ENCODE data around the gene OLFML2A. TPM values are rescaled to one million over a fixed set of nuclear protein-coding genes. Genes with fewer than 3 reads are reported as not detected.

The OLFML2A gene
- total RNA-seq, 1 donor = 4.3 TPM

DNA sequence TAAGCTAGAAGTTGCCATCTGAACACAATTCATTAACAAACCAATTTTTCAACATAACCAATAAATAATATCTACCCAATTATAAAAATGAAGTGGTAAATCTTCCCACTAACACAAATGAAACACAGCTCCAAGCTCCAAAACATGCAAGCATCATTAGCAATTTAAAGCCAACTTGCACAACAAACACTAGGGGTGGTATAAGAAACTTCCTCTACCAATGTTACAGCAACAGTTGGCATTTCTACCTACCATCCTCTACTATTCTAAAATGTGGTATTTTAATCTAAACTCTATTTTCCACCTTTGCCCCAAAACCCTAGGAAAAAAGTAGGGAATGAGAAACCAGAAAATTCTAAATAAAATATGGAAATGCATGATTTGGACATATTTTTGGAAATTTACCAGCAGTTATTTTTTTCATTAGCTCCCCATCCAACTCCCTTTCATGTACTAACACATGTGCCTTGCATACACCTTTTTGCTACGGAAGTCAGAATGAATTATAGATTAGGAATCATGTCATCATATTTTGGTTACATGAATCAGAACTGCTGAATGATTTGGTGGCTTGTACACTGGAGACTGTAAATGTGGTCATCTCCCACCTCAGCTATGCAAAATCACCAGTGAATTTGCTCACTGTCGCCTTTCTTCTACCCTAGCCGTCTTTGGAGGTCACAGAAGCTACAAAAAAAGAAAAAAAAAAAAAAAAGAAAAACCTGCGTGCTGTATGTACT, 9.9 kb upstream of the OLFML2A start:
- no peak overlapping the region for H3K4me3 ChIP-seq (ENCODE audit: low read depth, low read length)
- TF ChIP-seq, protein P1, sequence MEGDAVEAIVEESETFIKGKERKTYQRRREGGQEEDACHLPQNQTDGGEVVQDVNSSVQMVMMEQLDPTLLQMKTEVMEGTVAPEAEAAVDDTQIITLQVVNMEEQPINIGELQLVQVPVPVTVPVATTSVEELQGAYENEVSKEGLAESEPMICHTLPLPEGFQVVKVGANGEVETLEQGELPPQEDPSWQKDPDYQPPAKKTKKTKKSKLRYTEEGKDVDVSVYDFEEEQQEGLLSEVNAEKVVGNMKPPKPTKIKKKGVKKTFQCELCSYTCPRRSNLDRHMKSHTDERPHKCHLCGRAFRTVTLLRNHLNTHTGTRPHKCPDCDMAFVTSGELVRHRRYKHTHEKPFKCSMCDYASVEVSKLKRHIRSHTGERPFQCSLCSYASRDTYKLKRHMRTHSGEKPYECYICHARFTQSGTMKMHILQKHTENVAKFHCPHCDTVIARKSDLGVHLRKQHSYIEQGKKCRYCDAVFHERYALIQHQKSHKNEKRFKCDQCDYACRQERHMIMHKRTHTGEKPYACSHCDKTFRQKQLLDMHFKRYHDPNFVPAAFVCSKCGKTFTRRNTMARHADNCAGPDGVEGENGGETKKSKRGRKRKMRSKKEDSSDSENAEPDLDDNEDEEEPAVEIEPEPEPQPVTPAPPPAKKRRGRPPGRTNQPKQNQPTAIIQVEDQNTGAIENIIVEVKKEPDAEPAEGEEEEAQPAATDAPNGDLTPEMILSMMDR (IDR thresholded peaks at IDR 0.05; ENCODE audit: insufficient read depth, low read depth, low read length) = peak; percentile 9

DNA sequence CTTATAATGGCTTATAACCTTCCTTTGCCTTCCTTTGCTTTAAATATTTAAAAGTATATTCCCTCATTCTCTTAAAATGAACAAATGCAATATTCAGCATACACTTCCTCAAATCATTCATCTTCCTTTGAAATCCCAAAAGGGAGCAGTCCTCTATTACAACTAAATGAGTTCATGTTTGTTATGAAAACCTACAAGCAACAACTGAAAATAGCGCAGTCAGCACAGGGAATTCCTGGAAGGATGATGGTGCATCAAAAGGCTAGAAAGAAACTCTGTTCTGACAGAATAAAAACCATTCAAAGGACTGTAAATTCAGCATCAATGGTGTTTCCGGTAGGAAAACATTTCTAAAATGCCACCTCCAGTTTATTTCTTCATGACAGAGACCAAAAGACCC, 9.1 kb upstream of the OLFML2A start:
- no peak overlapping the region for H3K4me3 ChIP-seq (ENCODE audit: low read depth, low read length)
- TF ChIP-seq, protein P1 (IDR thresholded peaks at IDR 0.05; ENCODE audit: insufficient read depth, low read depth, low read length) = no peak
- DNase-seq (ENCODE audit: low read depth) = no peak

More for the DNA sequence above, 9.9 kb upstream of the OLFML2A start:
- no peak for DNase-seq (ENCODE audit: low read depth)

DNA sequence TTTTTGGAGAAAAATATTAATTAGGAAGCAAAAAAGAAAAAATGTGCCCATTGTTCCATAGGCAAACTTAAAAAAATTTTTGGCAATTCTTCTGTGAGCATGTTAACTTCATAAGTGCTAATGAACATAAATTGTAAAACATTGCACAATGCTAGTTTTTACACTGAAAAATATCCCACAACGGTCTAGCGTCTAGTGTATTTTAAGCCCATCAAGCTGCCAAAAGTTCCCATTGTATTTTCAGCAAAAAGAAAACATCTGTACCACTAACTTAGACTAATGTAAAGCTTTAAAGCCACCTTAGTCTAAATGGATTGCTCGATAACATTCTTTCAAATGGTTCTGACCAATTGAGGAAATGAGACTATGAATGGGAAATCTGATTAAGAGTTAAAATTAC, 8.6 kb upstream of the OLFML2A start:
- no peak overlapping the region for H3K4me3 ChIP-seq (ENCODE audit: low read depth, low read length)
- no peak for DNase-seq (ENCODE audit: low read depth)
- TF ChIP-seq, protein P1 (IDR thresholded peaks at IDR 0.05; ENCODE audit: insufficient read depth, low read depth, low read length) = no peak

DNA sequence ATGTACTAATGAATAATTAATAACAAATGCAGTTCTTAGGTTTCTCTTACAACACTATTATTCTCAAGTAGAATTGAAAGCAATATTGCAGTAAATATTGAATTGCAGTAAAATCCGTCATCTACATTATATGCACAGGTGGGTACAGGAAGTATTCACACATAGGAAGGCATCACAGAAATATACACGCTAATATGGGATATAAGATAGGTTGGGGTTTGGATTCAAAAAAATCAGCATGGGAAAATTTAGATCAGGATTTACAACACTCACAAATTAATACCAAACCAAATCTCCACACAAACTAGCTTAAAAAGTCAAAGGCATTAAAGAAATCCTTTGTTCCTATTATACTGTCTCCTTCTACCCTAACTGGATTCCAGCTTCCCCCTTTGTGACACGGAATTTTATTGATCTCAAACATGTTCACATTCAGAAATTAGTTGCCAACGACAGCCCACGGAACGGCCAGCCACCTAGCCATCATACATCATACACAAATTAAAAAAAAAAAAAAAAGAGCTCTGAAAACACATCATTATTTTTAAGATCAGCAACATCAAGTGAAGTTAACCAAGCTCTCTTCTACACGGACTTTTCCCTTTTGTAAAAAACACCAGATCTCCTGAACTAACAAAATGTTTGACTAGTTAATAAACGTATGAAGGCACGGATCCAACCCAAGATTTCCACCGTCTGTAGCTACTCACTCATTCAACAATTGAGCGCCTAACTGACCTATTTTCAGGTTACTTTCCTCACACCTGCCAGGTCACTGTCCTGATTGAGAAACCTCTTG, 8.0 kb upstream of the OLFML2A start:
- peak; percentile 36 for DNase-seq (ENCODE audit: low read depth)
- TF ChIP-seq, protein P1 (IDR thresholded peaks at IDR 0.05; ENCODE audit: insufficient read depth, low read depth, low read length) = no peak
- no peak overlapping the region for H3K4me3 ChIP-seq (ENCODE audit: low read depth, low read length)

DNA sequence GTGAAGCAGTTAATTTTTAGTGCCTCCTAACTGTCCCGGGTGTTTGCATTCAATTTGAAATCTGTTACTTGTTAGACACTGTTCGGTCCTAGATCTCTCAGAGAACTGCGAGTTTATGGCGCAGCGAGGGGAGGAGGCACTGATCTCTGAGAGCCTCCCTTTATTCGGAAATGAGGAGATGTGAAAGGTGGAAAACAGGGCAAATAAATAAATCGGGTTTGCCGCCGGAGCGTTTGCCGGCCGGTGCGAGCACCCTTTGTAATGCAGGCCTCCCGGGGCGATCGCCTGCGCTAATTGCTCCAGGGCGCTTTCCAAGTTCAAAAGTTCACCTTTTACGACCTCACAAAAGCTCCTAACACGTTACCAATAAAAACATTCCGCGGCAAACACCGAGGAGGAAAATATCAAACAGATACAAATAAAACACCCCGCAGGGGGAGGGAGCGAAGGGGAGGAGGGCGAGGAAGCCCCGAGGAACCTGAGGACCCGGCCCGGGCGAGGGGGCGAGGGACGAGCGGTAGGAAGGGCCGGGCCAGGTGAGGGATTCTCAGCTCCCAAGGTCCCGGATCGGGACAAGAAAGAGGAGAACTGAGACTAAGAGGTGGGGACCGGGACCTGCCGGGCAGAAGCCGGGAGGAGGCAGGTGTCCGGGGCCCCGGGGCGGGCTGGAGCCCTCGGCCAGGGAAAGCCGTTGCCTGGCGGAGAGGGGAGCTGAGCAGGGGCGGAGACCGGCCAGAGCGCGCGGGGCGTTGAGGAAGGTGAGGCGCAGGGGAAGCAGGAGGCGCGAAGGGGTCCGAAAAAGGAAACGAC, 7.2 kb upstream of the OLFML2A start:
- peak overlapping the region; percentile 70 for H3K4me3 ChIP-seq (ENCODE audit: low read depth, low read length)
- peak; percentile 42 for DNase-seq (ENCODE audit: low read depth)
- TF ChIP-seq, protein P1 (IDR thresholded peaks at IDR 0.05; ENCODE audit: insufficient read depth, low read depth, low read length) = no peak

DNA sequence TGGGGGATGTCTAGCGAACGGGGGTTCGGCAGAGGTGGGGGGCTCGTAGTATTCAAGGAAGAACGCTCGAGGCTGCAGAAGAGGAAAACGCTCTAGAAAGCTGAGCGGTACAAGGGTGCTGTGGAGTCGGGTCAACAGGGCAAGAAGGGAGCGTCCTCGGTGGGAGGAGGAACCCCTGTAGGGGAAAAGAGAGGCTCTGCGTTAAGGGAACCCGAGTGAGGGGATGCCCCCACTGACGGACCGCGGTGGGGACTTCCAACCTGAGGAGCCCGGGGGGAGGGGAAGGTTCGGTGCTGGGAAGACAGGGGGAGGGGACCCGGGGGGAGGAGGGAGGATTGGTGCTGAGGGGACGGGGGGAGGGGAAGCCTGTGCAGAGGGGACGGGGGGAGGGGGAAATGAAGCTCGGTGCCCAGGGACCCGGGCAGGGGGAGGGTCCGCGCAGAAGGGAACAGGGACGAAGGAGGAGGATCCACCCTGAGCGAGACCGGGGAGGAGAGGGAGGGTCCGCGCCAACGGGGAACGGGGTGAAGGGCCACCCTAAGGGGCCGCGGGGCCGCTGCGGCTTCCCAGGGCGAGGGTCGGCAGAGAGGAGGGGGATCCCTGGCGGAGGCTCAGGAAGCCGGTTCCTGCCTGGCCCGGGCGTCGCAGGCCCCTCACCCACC, 6.4 kb upstream of the OLFML2A start:
- TF ChIP-seq, protein P1 (IDR thresholded peaks at IDR 0.05; ENCODE audit: insufficient read depth, low read depth, low read length) = peak; percentile 22
- DNase-seq (ENCODE audit: low read depth) = no peak
- H3K4me3 ChIP-seq (ENCODE audit: low read depth, low read length) = peak overlapping the region; percentile 70
